NCI-H345 treated with DMSO at 0.1 percent for 48 hours (cell line): ENCODE data around the gene CCDC180.
"Not testable (repeated sequence)": the region's sequence is repeated elsewhere in the genome, so short reads cannot be mapped to it uniquely, and the experiment has no call there.

Source experiments
- DNase-seq: peaks from one replicate; lab custom pipeline; 2025; ENCODE audit not compliant: unreplicated experiment; lab: John Stamatoyannopoulos, UW

Gene CCDC180

GRCh38 chr9:97307500-97308163, at the start of gene CCDC180:
CCDC180 (plus strand) TSS chr9:97307659; CDS start chr9:97308064, 405 bp downstream.
- DNase-seq, result no peak

- DNase-seq, result not testable (repeated sequence)
Observed at GRCh38 chr9:97259834-97260514, 47.5 kb upstream of the CCDC180 start.

- no peak for DNase-seq
Observed at GRCh38 chr9:97271292-97271691, 36.2 kb upstream of the CCDC180 start.

- no peak for DNase-seq
Observed at GRCh38 chr9:97272072-97272471, 35.4 kb upstream of the CCDC180 start.

GRCh38 chr9:97276310-97276852, 31.1 kb upstream of the CCDC180 start:
- peak; percentile 20 for DNase-seq

GRCh38 chr9:97277953-97278352, 29.5 kb upstream of the CCDC180 start:
- DNase-seq, result no peak

- no peak for DNase-seq
Observed at GRCh38 chr9:97280755-97281330, 26.6 kb upstream of the CCDC180 start.

GRCh38 chr9:97283768-97284167, 23.7 kb upstream of the CCDC180 start:
- no peak for DNase-seq

GRCh38 chr9:97284798-97285197, 22.7 kb upstream of the CCDC180 start:
- DNase-seq, result no peak

- no peak for DNase-seq
Observed at GRCh38 chr9:97292200-97292599, 15.3 kb upstream of the CCDC180 start.

- no peak for DNase-seq
Observed at GRCh38 chr9:97293207-97293721, 14.2 kb upstream of the CCDC180 start.

- no peak for DNase-seq
Observed at GRCh38 chr9:97293818-97294217, 13.6 kb upstream of the CCDC180 start.

GRCh38 chr9:97297889-97298288, 9.6 kb upstream of the CCDC180 start:
- DNase-seq, result no peak

GRCh38 chr9:97299809-97300414, 7.5 kb upstream of the CCDC180 start:
- DNase-seq, result no peak

- DNase-seq, result no peak
Observed at GRCh38 chr9:97300586-97300985, 6.9 kb upstream of the CCDC180 start.

- no peak for DNase-seq
Observed at GRCh38 chr9:97301974-97302373, 5.5 kb upstream of the CCDC180 start.

- no peak for DNase-seq
Observed at GRCh38 chr9:97304586-97304985, 2.9 kb upstream of the CCDC180 start.

GRCh38 chr9:97305501-97306298, 1.8 kb upstream of the CCDC180 start:
- DNase-seq, result no peak

- DNase-seq, result no peak
Observed at GRCh38 chr9:97307091-97307490, 368 bp upstream of the CCDC180 start.

- no peak for DNase-seq
Observed at GRCh38 chr9:97309260-97309659, 1.8 kb downstream of the CCDC180 start.

GRCh38 chr9:97310023-97310422, 2.6 kb downstream of the CCDC180 start:
- no peak for DNase-seq
